Skeletal muscle tissue (tissue), 4 donors: ENCODE data around the gene EOMES. TPM values are rescaled to one million over a fixed set of nuclear protein-coding genes. Genes with fewer than 3 reads are reported as not detected.

Source experiments
- H3K27ac ChIP-seq: one replicate; pipeline ENCODE4 v1.7.0; 2013; ENCODE audit warnings: mild to moderate bottlenecking, low read depth, low read length, inconsistent platforms
- H3K27me3 ChIP-seq, 3 donors: one replicate each; pipeline ENCODE4 v1.7.0; 2013; ENCODE audit warnings: low read length in 3 of 3; ENCODE audit not compliant: control insufficient read depth in 3 of 3, insufficient read depth in 3 of 3
- H3K36me3 ChIP-seq, 3 donors: one replicate each; pipeline ENCODE4 v1.7.0; 2013; ENCODE audit warnings: low read length in 3 of 3; ENCODE audit not compliant: control insufficient read depth in 3 of 3, insufficient read depth in 3 of 3
- H3K4me1 ChIP-seq, 3 donors: one replicate each; pipeline ENCODE4 v1.7.0; 2013; ENCODE audit warnings: low read length in 3 of 3, mild to moderate bottlenecking in 3 of 3; ENCODE audit not compliant: control insufficient read depth in 3 of 3, insufficient read depth in 3 of 3
- H3K4me3 ChIP-seq, 3 donors: one replicate each; pipeline ENCODE4 v1.7.0; 2013; ENCODE audit warnings: low read length in 3 of 3
- H3K9ac ChIP-seq, 3 donors: one replicate each; pipeline ENCODE4 v1.7.0; 2013; ENCODE audit warnings: low read length in 3 of 3, mild to moderate bottlenecking in 3 of 3, moderate library complexity in 2 of 3, low read depth in 1 of 3
- H3K9me3 ChIP-seq, 3 donors: one replicate each; pipeline ENCODE4 v1.7.0; 2013; ENCODE audit warnings: low read length in 3 of 3; ENCODE audit not compliant: control insufficient read depth in 3 of 3
- total RNA-seq: library from RNA; depleted of rRNA; stranded (reverse); fragments of >200 nt; gene quantifications from one replicate; pipeline ENCODE4 v1.2.3, GENCODE V29; 2014
- donor health status: Osteomylitis.

The EOMES gene
- total RNA-seq, 1 donor from 2014 or later, result 0.52 TPM

GRCh38 chr3:27723001-27723445, 900 bp upstream of the EOMES start:
- Histone ChIP-seq H3K27me3 (peaks cover 80 to 88% (median 80%) of the 10 kb centered on the region in 3 donors), H3K9me3 (no peaks in the 10 kb centered on the region)

GRCh38 chr3:27720899-27721716, 1.0 kb downstream of the EOMES start:
- no peak overlapping the region for H3K27ac ChIP-seq
- peaks cover 0 to 2% (median 0%) of the 10 kb centered on the region in 3 donors for H3K9me3 ChIP-seq
- peak overlapping the region; percentile 30 to 54 (median 32) for H3K4me3 ChIP-seq
- peaks cover 25 to 33% (median 32%) of the 10 kb centered on the region in 3 donors for H3K4me1 ChIP-seq
- H3K9ac ChIP-seq, result peak overlapping the region in 1 of 3 donors; percentile 26
- H3K27me3 ChIP-seq, result peaks cover 67 to 88% (median 74%) of the 10 kb centered on the region in 3 donors
- no peaks in the 10 kb centered on the region for H3K36me3 ChIP-seq

More at GRCh38 chr3:27723001-27723445, 900 bp upstream of the EOMES start:
- Histone ChIP-seq H3K36me3 (no peaks in the 10 kb centered on the region), H3K4me1 (peaks cover 25 to 33% (median 32%) of the 10 kb centered on the region in 3 donors), H3K27ac (no peak overlapping the region), H3K9ac (no peak overlapping the region), H3K4me3 (peak overlapping the region; percentile 38 to 58 (median 45))

- peaks cover 0 to 2% (median 0%) of the 10 kb centered on the region in 3 donors for H3K9me3 ChIP-seq
- peaks cover 67 to 87% (median 77%) of the 10 kb centered on the region in 3 donors for H3K27me3 ChIP-seq
- H3K36me3 ChIP-seq, result no peaks in the 10 kb centered on the region
- H3K4me3 ChIP-seq, result no peak overlapping the region
- H3K4me1 ChIP-seq, result peaks cover 32 to 39% (median 39%) of the 10 kb centered on the region in 3 donors
- no peak overlapping the region for H3K27ac ChIP-seq
- H3K9ac ChIP-seq, result no peak overlapping the region
These were observed 2.7 kb downstream of the EOMES start for GRCh38 chr3:27719314-27720003.

GRCh38 chr3:27718459-27718858, 3.7 kb downstream of the EOMES start:
- Histone ChIP-seq H3K27ac (no peak overlapping the region), H3K9me3 (peaks cover 0 to 2% (median 0%) of the 10 kb centered on the region in 3 donors), H3K4me3 (no peak overlapping the region), H3K27me3 (peaks cover 67 to 87% (median 77%) of the 10 kb centered on the region in 3 donors), H3K9ac (no peak overlapping the region), H3K4me1 (peaks cover 28 to 39% (median 35%) of the 10 kb centered on the region in 3 donors), H3K36me3 (no peaks in the 10 kb centered on the region)

- Histone ChIP-seq H3K27ac (no peak overlapping the region), H3K9ac (no peak overlapping the region), H3K36me3 (no peaks in the 10 kb centered on the region), H3K27me3 (peaks cover 67 to 87% (median 75%) of the 10 kb centered on the region in 3 donors), H3K4me1 (peaks cover 34 to 40% (median 36%) of the 10 kb centered on the region in 3 donors), H3K4me3 (no peak overlapping the region), H3K9me3 (peaks cover 0 to 2% (median 0%) of the 10 kb centered on the region in 3 donors)
These were observed 4.8 kb downstream of the EOMES start for GRCh38 chr3:27717200-27717852.

- Histone ChIP-seq H3K4me1 (peaks cover 33 to 37% (median 33%) of the 10 kb centered on the region in 3 donors), H3K27ac (no peak overlapping the region), H3K27me3 (peaks cover 60 to 86% (median 65%) of the 10 kb centered on the region in 3 donors)
These were observed 5.8 kb downstream of the EOMES start for GRCh38 chr3:27716309-27716708.

GRCh38 chr3:27715863-27716262, 6.3 kb downstream of the EOMES start:
- Histone ChIP-seq H3K9ac (no peak overlapping the region), H3K4me1 (peaks cover 28 to 33% (median 29%) of the 10 kb centered on the region in 3 donors), H3K27ac (no peak overlapping the region), H3K9me3 (peaks cover 0 to 2% (median 0%) of the 10 kb centered on the region in 3 donors), H3K4me3 (no peak overlapping the region), H3K36me3 (no peaks in the 10 kb centered on the region), H3K27me3 (peaks cover 55 to 81% (median 61%) of the 10 kb centered on the region in 3 donors)

More at GRCh38 chr3:27716309-27716708, 5.8 kb downstream of the EOMES start:
- H3K4me3 ChIP-seq, result no peak overlapping the region
- no peaks in the 10 kb centered on the region for H3K36me3 ChIP-seq
- no peak overlapping the region for H3K9ac ChIP-seq
- H3K9me3 ChIP-seq, result peaks cover 0 to 2% (median 0%) of the 10 kb centered on the region in 3 donors

GRCh38 chr3:27715454-27715806, 6.7 kb downstream of the EOMES start:
- H3K4me1 ChIP-seq, result peaks cover 26 to 30% (median 27%) of the 10 kb centered on the region in 3 donors
- no peaks in the 10 kb centered on the region for H3K36me3 ChIP-seq
- H3K9me3 ChIP-seq, result peaks cover 0 to 2% (median 0%) of the 10 kb centered on the region in 3 donors
- H3K27ac ChIP-seq, result no peak overlapping the region
- peaks cover 51 to 77% (median 59%) of the 10 kb centered on the region in 3 donors for H3K27me3 ChIP-seq
- H3K9ac ChIP-seq, result no peak overlapping the region
- no peak overlapping the region for H3K4me3 ChIP-seq

- Histone ChIP-seq H3K36me3 (no peaks in the 10 kb centered on the region), H3K27ac (no peak overlapping the region), H3K4me3 (peak overlapping the region in 2 of 3 donors; percentile 20 to 38), H3K9me3 (peaks cover 0 to 2% (median 0%) of the 10 kb centered on the region in 3 donors), H3K27me3 (peaks cover 47 to 74% (median 57%) of the 10 kb centered on the region in 3 donors), H3K9ac (no peak overlapping the region), H3K4me1 (peaks cover 26 to 30% (median 27%) of the 10 kb centered on the region in 3 donors)
These were observed 7.2 kb downstream of the EOMES start for GRCh38 chr3:27714692-27715453.
